Measurements from ENCODE around the gene JPH3. TPM values are rescaled to one million over a fixed set of nuclear protein-coding genes. Genes with fewer than 3 reads are reported as not detected.

Gene JPH3
- total RNA-seq, 4 donors from 2014 or later = 0.38 TPM; not detected in 3

DNA sequence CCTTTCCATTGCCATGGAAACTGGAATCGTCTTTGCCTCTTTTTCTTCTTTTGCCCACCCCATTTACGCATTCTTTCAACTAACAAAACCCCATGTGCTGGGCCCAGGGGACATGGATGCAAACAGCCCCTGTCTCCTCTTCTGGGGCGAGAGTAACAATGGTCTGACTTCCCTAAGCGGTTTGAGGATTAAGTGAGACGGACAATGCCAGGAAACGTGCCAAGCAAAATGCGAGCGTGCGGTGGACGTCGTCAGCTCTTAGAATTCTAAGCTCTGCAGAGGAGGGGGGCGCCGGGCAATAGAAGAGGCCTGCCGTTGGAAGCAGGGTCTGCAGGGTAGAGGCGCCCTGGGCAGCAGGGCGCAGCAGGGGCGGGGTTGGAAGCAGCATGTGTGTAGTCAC is 42.4 kb upstream of the JPH3 start:
- TF ChIP-seq, protein P1, sequence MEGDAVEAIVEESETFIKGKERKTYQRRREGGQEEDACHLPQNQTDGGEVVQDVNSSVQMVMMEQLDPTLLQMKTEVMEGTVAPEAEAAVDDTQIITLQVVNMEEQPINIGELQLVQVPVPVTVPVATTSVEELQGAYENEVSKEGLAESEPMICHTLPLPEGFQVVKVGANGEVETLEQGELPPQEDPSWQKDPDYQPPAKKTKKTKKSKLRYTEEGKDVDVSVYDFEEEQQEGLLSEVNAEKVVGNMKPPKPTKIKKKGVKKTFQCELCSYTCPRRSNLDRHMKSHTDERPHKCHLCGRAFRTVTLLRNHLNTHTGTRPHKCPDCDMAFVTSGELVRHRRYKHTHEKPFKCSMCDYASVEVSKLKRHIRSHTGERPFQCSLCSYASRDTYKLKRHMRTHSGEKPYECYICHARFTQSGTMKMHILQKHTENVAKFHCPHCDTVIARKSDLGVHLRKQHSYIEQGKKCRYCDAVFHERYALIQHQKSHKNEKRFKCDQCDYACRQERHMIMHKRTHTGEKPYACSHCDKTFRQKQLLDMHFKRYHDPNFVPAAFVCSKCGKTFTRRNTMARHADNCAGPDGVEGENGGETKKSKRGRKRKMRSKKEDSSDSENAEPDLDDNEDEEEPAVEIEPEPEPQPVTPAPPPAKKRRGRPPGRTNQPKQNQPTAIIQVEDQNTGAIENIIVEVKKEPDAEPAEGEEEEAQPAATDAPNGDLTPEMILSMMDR (IDR thresholded peaks at IDR 0.05; ENCODE audit: low read depth) = no peak

DNA sequence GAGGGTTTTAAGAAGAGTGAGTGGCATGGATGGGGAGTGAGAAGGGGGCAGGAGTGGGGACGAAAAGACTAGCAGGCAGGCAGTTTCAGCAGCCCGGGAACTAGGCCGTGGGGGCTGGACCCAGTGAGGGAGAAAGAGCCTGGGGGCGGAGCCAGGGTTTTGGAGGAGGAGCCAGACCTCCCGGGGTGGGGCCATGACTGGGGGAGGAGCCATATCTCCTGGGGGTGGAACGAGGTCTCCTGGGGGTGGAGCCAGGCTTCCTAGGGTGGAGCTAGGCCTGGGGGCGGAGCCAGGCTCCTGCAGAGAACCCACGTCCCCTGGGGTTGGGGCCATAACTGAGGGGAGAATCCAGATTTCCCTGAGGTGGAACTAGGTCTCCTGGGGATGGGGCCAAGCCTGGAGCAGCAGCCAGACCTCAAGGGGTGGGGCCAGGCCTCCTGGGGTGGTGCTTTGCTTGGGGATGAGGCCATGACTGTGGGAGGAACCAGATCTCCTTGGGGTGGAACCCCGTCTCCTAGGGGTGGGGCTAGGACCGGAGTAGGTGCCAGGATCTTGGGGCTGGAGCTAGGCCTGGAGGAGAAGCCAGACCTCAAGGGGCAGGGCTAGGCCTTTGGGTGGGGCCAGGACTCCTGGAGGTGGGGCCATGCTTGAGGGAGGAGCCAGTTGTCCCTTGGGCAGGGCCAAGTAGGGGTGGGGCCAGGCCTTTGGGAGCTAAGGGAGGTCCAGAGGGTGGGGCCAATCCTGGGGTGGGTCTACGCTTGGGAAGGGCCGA is 41.7 kb upstream of the JPH3 start:
- TF ChIP-seq, protein P1 (IDR thresholded peaks at IDR 0.05; ENCODE audit: low read depth) = no peak

DNA sequence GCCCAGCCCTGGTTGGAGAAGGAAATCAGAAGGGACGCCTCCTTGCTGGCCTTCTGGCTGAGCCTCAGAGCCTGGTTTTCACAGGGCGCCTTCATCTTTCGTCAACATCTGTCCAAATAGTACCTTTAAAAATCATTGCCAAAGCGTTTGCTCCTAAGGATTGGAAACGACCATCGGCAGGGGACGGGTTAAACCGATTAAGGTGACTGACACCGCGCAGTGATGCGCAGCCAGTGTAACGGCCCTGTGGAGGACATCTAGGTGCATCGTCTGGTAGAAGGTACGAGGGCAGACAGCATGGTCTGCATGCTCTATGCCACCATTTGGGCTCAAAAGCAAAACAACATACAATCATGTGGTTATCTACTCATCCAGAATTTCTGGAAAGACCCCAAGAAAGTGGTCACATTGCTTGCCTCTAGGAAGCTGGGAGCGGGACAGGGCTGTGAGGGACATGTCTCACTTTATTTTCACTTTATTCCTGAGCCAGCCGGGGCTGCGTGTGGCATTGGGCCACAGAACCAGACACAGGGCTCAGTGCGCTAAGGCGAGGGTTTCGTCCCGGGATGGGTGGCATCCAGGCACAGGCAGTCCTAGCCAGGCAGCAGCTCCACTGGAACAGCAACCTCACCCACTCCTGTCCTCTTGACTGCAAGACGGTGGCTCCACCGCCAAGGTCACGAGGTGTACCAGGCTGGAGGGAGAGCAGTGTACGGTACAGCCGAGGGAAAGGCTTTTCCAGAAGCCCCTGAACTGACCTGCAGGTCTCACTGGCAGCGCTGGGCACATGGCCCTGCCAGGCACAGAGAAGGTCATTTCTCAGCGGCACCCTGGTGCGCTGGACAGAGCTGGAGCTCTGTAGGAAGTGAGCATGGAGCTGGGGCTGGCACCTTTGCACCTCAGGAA is 40.9 kb upstream of the JPH3 start:
- TF ChIP-seq, protein P1 (IDR thresholded peaks at IDR 0.05; ENCODE audit: low read depth) = no peak

DNA sequence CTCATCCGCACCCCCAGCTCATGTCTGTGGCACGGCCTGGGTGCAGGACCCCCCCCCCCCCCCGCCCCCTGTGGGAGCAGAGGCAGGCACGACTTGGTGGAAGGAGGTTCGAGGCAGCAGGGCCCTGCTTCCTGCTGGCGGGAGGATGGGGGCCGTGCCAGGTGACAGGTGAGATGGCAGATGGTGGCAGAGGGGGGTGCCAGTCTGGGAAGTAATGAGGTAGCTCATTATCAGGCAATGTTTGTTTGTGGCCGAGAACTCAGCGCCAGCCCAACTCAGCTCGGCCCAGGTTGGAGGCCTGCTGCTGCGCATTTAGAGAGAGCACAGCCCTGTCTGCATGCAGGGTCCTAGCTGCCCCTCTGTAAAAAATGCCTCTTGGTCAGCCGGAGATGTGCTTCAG is 40.1 kb upstream of the JPH3 start:
- TF ChIP-seq, protein P1 (IDR thresholded peaks at IDR 0.05; ENCODE audit: low read depth) = no peak

DNA sequence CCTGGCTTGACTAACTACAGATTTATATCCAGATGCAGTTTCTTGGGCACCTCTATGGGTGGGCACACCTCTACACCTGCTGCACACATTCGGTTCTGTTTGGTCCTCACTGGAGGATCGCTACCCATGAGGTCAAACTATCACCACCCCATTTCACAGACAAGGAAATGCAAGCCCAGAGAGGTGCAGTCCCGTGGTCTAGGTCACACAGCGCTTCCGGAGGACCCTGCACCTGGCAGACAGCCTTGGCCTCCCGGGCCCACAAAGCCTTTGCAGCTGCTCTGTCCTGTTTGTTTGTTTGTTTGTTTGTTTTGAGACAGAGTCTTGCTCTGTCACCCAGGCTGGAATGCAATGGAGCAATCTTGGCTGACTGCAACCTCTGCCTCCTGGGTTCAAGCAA is 39.3 kb upstream of the JPH3 start:
- TF ChIP-seq, protein P1 (IDR thresholded peaks at IDR 0.05; ENCODE audit: low read depth) = no peak

DNA sequence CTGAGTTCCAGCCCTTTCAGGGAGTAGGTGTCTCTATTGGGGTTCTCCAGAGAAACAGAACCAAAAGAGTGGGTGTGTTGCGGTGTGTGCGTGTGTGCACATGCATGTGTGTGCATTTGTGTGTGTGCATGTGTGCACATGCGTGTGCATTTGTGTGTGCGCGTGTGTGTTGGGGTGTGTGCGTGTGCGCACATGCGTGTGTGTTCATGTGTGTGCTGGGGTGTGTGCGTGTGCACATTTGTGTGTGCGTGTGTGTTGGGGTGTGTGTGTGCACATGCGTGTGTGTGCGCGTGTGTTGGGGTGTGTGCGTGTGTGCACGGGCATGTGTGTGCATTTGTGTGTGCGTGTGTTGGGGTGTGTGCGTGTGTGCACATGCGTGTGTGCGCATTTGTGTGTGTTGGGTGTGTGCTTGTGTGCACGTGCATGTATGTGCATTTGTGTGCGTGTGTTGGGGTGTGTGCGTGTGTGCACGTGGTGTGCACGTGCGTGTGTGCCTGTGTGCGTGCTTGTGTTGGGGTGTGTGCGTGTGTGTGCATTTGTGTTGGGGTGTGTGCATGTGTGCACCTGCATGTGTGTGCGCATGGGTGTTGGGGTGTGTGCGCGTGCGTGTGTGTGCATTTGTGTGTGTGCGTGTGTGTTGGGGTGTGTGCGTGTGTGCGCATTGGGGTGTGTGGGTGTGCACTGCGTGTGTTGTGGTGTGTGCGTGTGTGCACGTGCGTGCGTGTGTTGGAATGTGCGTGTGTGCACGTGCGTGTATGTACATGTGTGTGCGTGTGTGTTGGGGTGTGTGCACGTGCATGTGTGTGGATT is 38.4 kb upstream of the JPH3 start:
- TF ChIP-seq, protein P1 (IDR thresholded peaks at IDR 0.05; ENCODE audit: low read depth) = no peak

DNA sequence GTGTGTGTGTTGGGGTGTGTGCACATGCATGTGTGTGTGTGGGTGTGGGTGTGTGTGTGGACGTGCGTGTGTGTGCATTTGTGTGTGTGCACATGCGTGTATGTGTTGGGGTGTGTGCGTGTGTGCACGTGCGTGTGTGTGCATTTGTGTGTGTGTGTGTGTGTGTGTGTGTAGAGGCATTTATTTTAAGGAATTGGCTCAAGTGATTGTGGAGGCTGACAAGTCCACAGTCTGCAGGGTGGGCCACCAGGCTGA is 37.9 kb upstream of the JPH3 start:
- TF ChIP-seq, protein P1 (IDR thresholded peaks at IDR 0.05; ENCODE audit: low read depth) = no peak
